Upper lobe of left lung (tissue), 4 donors: ENCODE results near the gene TBC1D12.

Experiments
- CTCF ChIP-seq, 6 experiments: fragments of 450-650 bp in 4 of 6; fragments of 200-600 bp in 2 of 6; sonication (generic) in 2 of 6; IDR thresholded peaks; one replicate each; pipeline ENCODE4 v1.5.1; 2016 to 2019; ENCODE audit warnings: antibody characterized with exemption in 6 of 6
- POLR2A ChIP-seq, 4 donors: fragments of 450-650 bp; IDR thresholded peaks; one replicate each; pipeline ENCODE4 v1.5.1; 2016 to 2017; ENCODE audit warnings: antibody characterized with exemption in 4 of 4, mild to moderate bottlenecking in 2 of 4

GRCh38 chr10:94461503-94461902, 59.2 kb downstream of the TBC1D12 start:
- TF ChIP-seq CTCF (IDR thresholded peaks at IDR 0.05) = no peak
- no peak for TF ChIP-seq POLR2A (IDR thresholded peaks at IDR 0.05)
